Nephron progenitor cell (in vitro differentiated cells): Measurements from ENCODE around the gene DNMT1.

Experiments
- DNase-seq: peaks from one replicate; pipeline ENCODE4 v3.0.0; 2021
- H3K27ac Mint-ChIP-seq: 2 replicates; pipeline ENCODE4 v1.8.0; 2021; ENCODE audit warnings: mild to moderate bottlenecking, moderate library complexity, mixed read lengths
- H3K27me3 Mint-ChIP-seq: 2 replicates; pipeline ENCODE4 v1.8.0; 2021; ENCODE audit warnings: mild to moderate bottlenecking, low read depth, mixed read lengths; ENCODE audit not compliant: poor library complexity
- H3K36me3 Mint-ChIP-seq: 2 replicates; pipeline ENCODE4 v1.8.0; 2021; ENCODE audit warnings: low read depth, mixed read lengths
- H3K4me1 Mint-ChIP-seq: 2 replicates; pipeline ENCODE4 v1.8.0; 2021; ENCODE audit warnings: mixed read lengths
- H3K4me3 Mint-ChIP-seq: 2 replicates; pipeline ENCODE4 v1.8.0; 2021; ENCODE audit warnings: mild to moderate bottlenecking, moderate library complexity, mixed read lengths
- H3K9me3 Mint-ChIP-seq: 2 replicates; pipeline ENCODE4 v1.8.0; 2021; ENCODE audit warnings: mild to moderate bottlenecking, moderate library complexity, mixed read lengths
- CTCF ChIP-seq: fragments of 200-600 bp; sonication (generic); IDR thresholded peaks from 2 replicates; pipeline ENCODE4 v1.5.0; 2021; ENCODE audit warnings: antibody characterized with exemption

Gene DNMT1

DNA sequence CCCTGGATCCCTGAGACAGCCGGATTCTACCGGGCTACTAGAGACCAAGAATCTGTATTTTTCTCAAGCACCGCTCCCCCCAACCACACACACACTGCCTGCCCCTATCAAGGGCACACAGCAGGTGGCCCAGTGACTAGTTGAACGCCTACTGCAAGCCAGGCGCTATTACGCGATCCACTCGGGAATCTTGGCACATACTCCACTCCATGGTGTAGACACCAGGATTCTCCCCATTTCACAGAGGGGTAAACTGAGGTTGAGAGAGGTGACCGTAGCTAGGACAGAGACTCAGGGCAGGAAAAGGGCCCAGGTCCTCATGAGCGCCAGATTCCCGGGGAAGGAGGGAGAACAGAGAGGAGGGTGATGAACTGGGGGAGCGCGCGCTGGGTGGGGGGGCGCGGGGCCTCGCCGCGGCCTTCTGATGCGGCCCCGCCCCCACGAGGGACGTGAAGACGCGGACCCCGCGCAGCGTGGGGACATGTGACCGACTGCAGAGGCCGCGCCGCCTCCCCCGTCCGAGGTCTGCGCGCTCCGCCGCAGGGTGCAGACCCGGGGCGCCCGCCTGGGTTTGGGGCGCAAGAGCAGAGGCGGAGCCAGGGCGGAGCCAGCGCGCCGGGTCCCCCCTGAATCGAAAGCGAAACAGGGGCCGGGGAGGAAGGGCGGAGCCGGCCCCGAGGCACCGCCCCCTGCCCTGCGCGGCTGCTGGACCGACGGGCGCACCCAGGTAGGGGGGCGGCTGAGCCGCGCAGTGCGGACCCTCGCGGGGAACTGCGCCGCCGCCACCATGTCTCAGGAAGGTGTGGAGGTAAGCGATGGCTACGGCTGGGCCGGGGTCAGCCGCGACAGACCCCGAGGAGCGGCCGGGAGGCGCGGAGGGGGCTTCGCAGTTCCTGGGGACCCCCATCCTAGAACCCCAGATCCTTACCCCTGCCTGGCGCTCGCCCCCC is 108.8 kb downstream of the DNMT1 start, which contains the start of gene SHFL:
TSS of gene SHFL (plus strand) at position 677 of the 950 bp plus-strand sequence. CDS start at position 788, 111 bp downstream.
- peak; percentile 65 for DNase-seq
- H3K4me3 Mint-ChIP-seq, result peak within 1 kb of the TSS; percentile 80
- peaks cover 72% of the 10 kb centered on the region for H3K27me3 Mint-ChIP-seq
- H3K4me1 Mint-ChIP-seq, result no peaks in the 10 kb centered on the region
- TF ChIP-seq CTCF, result no peak
- peaks cover 3% of the 10 kb centered on the region for H3K9me3 Mint-ChIP-seq
- no peak within 1 kb of the TSS for H3K27ac Mint-ChIP-seq
- H3K36me3 Mint-ChIP-seq, result no peaks in the 10 kb centered on the region

DNA sequence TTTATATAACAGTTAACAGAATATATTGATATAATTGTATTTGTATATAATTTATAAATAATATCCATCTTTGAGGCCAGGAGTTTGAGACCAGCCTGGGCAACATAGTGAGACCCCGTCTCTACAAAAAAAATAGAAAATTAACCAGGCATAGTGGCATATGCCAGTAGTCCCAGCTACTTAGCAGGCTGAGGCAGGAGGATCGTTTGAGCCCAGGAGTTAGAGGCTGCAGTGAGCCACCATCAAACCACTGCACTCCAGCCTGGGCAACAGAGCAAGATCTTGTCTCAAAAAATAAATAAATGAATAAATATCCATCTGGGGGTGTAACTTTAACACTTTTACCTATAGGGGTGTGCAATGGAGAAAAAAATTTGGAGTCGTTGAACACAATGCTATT is 110.0 kb downstream of the DNMT1 start:
- Mint-ChIP-seq H3K27me3 (peaks cover 78% of the 10 kb centered on the region), H3K4me3 (peak overlapping the region; percentile 80), H3K36me3 (no peaks in the 10 kb centered on the region), H3K27ac (no peak overlapping the region), H3K9me3 (peaks cover 3% of the 10 kb centered on the region), H3K4me1 (no peaks in the 10 kb centered on the region)
- no peak for TF ChIP-seq CTCF
- no peak for DNase-seq

DNA sequence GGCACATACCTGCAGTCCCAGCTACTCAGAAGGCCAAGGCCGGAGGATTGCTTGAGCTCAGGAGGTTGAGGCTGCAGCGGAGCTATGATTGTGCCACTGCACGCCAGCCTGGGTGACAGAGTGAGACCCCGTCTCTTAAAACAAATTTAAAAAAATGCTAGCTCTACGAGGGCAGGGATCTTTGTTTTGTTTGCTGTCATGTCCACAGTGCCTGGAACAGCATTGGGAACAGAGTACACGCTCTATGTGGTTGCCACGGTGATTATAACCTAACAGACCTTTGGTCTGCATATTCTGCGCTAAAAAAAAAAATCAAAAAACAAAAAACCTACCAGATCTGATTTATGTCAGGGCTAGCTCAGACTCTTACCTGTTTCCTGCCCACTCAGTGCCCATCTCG is 110.8 kb downstream of the DNMT1 start:
- H3K27ac Mint-ChIP-seq, result no peak overlapping the region
- peaks cover 3% of the 10 kb centered on the region for H3K9me3 Mint-ChIP-seq
- H3K27me3 Mint-ChIP-seq, result peaks cover 85% of the 10 kb centered on the region
- no peak for DNase-seq
- no peak for TF ChIP-seq CTCF
- no peaks in the 10 kb centered on the region for H3K4me1 Mint-ChIP-seq
- H3K36me3 Mint-ChIP-seq, result no peaks in the 10 kb centered on the region
- no peak overlapping the region for H3K4me3 Mint-ChIP-seq
